Neural progenitor cell (in vitro differentiated cells): ENCODE measurements around the gene SYNJ2. TPM values are rescaled to one million over a fixed set of nuclear protein-coding genes. Genes with fewer than 3 reads are reported as not detected.
"Not testable (repeated sequence)": the region's sequence is repeated elsewhere in the genome, so short reads cannot be mapped to it uniquely, and the experiment has no call there.

Source experiments
- DNase-seq: peaks from one replicate; pipeline ENCODE4 v3.0.0-alpha.2; 2016; ENCODE audit warnings: low spot score
- H2AFZ ChIP-seq: fragments of 200-600 bp; sonication (generic); replicated peaks from 2 replicates; pipeline ENCODE4 v1.6.1; 2016; ENCODE audit warnings: antibody characterized with exemption
- H3F3A ChIP-seq: fragments of 200-600 bp; sonication (generic); 2 replicates; pipeline ENCODE4 v1.6.1; 2016; ENCODE audit warnings: antibody characterized with exemption, low read depth
- H3K27ac ChIP-seq: fragments of 200-600 bp; sonication (generic); 2 replicates; pipeline ENCODE4 v1.5.1; 2016; ENCODE audit warnings: mild to moderate bottlenecking
- H3K27me3 ChIP-seq: fragments of 200-600 bp; sonication (generic); 2 replicates; pipeline ENCODE4 v1.6.1; 2016; ENCODE audit warnings: mild to moderate bottlenecking, moderate library complexity
- H3K36me3 ChIP-seq: fragments of 200-600 bp; sonication (generic); 2 replicates; pipeline ENCODE4 v1.5.1; 2016
- H3K4me1 ChIP-seq: fragments of 200-600 bp; sonication (generic); 2 replicates; pipeline ENCODE4 v1.6.1; 2016; ENCODE audit warnings: mixed run types
- H3K4me2 ChIP-seq: fragments of 200-600 bp; sonication (generic); 2 replicates; pipeline ENCODE4 v1.6.1; 2016
- H3K4me3 ChIP-seq: fragments of 200-600 bp; sonication (generic); 2 replicates; pipeline ENCODE4 v1.5.1; 2016
- H3K79me2 ChIP-seq: fragments of 200-600 bp; sonication (generic); 2 replicates; pipeline ENCODE4 v1.6.1; 2016; ENCODE audit warnings: low read depth
- H3K9ac ChIP-seq: fragments of 200-600 bp; sonication (generic); 2 replicates; pipeline ENCODE4 v1.6.1; 2016
- H3K9me3 ChIP-seq: fragments of 200-600 bp; sonication (generic); 2 replicates; pipeline ENCODE4 v1.5.1; 2016; ENCODE audit warnings: low read depth
- H4K20me1 ChIP-seq: fragments of 200-600 bp; sonication (generic); 2 replicates; pipeline ENCODE4 v1.6.1; 2016; ENCODE audit warnings: low read depth
- H3K27ac Mint-ChIP-seq: 3 replicates; pipeline ENCODE4 v1.8.0; 2021; ENCODE audit warnings: mixed read lengths
- H3K27me3 Mint-ChIP-seq: 2 replicates; pipeline ENCODE4 v1.8.0; 2022; ENCODE audit warnings: low read depth, mild to moderate bottlenecking, inconsistent platforms, moderate library complexity, mixed read lengths; ENCODE audit not compliant: insufficient read depth
- H3K36me3 Mint-ChIP-seq: 3 replicates; pipeline ENCODE4 v1.8.0; 2021; ENCODE audit warnings: mixed read lengths
- H3K4me1 Mint-ChIP-seq: 3 replicates; pipeline ENCODE4 v1.8.0; 2021; ENCODE audit warnings: mixed read lengths
- H3K4me3 Mint-ChIP-seq: 3 replicates; pipeline ENCODE4 v1.8.0; 2021; ENCODE audit warnings: mild to moderate bottlenecking, moderate library complexity, mixed read lengths
- H3K9me3 Mint-ChIP-seq: 3 replicates; pipeline ENCODE4 v1.8.0; 2020; ENCODE audit warnings: mixed read lengths
- EZH2 ChIP-seq: fragments of 200-600 bp; sonication (generic); IDR thresholded peaks from 2 replicates; pipeline ENCODE4 v1.6.1; 2017; ENCODE audit warnings: antibody characterized with exemption, mild to moderate bottlenecking, moderate library complexity
- EZH2phosphoT487 ChIP-seq: fragments of 200-600 bp; sonication (generic); IDR thresholded peaks from 2 replicates; pipeline ENCODE4 v1.6.1; 2017; ENCODE audit warnings: antibody characterized with exemption
- total RNA-seq: library from RNA; depleted of rRNA; stranded (reverse); fragments of >200 nt; gene quantifications from 2 replicates; pipeline ENCODE4 v1.2.3, GENCODE V29; 2015; ENCODE audit warnings: low replicate concordance
- TF ChIP-seq, protein P1 (sequence below): fragments of 200-600 bp; sonication (generic); IDR thresholded peaks from 2 replicates; pipeline ENCODE4 v1.5.1; 2017; ENCODE audit warnings: antibody characterized with exemption, mild to moderate bottlenecking

SYNJ2 gene
- total RNA-seq, 1 donor from 2014 or later, result 4.8 TPM

DNA sequence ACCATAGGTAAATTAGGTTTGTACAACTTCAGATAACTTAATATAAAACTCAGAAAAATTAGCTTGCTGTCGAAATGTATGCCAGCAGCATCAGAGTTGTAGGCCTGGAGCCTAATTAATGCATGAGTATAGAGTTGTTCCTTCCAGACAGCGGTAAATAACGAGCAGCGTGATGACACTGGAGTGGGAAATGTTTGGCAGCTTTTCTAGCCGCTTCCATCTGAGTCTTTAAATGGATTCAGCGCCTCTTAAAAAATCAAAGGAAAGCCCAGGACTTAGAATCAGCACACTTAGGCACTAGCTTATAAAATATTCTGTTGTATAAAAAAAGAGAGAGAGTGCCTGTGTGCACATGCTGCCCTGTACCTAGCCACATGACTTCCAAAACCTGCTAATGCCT is 43.7 kb upstream of the SYNJ2 start:
- Histone ChIP-seq H3K9me3 (no peaks in the 10 kb centered on the region), H3K4me2 (no peak overlapping the region), H3K9ac (no peak overlapping the region), H3K4me1 (no peaks in the 10 kb centered on the region), H2AFZ (no peak overlapping the region), H3K27me3 (no peaks in the 10 kb centered on the region), H3K4me3 (no peak overlapping the region), H3K36me3 (peaks cover 8% of the 10 kb centered on the region), H3K27ac (no peak overlapping the region), H3F3A (no peaks in the 10 kb centered on the region), H4K20me1 (no peaks in the 10 kb centered on the region), H3K79me2 (no peaks in the 10 kb centered on the region)
- Mint-ChIP-seq H3K9me3 (no peaks in the 10 kb centered on the region), H3K4me3 (no peak overlapping the region), H3K27ac (no peak overlapping the region), H3K27me3 (peaks cover 2% of the 10 kb centered on the region), H3K4me1 (peaks cover 8% of the 10 kb centered on the region), H3K36me3 (peaks cover 24% of the 10 kb centered on the region)
- TF ChIP-seq, protein P1, sequence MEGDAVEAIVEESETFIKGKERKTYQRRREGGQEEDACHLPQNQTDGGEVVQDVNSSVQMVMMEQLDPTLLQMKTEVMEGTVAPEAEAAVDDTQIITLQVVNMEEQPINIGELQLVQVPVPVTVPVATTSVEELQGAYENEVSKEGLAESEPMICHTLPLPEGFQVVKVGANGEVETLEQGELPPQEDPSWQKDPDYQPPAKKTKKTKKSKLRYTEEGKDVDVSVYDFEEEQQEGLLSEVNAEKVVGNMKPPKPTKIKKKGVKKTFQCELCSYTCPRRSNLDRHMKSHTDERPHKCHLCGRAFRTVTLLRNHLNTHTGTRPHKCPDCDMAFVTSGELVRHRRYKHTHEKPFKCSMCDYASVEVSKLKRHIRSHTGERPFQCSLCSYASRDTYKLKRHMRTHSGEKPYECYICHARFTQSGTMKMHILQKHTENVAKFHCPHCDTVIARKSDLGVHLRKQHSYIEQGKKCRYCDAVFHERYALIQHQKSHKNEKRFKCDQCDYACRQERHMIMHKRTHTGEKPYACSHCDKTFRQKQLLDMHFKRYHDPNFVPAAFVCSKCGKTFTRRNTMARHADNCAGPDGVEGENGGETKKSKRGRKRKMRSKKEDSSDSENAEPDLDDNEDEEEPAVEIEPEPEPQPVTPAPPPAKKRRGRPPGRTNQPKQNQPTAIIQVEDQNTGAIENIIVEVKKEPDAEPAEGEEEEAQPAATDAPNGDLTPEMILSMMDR, result no peak
- TF ChIP-seq EZH2 (no peak), EZH2phosphoT487 (no peak)
- DNase-seq, result no peak

DNA sequence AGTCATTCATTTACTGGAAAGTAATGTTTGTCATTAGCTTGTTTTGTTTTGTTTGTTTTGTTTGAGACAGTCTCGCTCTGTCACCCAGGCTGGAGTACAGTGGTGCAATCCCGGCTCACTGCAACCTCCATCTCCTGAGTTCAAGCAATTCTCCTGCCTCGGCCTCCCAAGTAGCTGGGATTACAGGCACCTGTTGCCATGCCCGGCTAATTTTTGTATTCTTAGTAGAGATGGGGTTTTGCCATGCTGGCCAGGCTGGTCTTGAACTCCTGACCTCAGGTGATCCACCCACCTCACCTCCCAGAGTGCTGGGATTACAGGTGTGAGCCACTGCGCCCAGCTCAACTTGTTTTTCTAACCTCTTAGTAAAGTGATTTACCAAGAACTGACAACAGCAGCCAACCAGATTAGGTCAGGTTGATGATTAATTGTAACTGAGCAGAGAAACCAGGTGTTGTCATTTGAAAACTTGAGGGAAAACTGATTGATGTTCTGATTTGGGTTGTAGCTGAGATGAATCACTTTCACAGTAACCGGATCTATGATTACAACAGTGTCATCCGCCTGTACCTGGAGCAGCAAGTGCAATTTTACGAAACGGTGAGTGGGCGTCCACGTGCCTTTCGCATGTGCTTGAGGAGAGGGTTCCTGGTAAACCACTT is 41.2 kb upstream of the SYNJ2 start:
- not testable (repeated sequence) for H3K27ac Mint-ChIP-seq, H3K4me1 ChIP-seq, H3K9me3 Mint-ChIP-seq, H2AFZ ChIP-seq, H4K20me1 ChIP-seq, H3K9me3 ChIP-seq, H3K27me3 ChIP-seq, H3K79me2 ChIP-seq, DNase-seq, H3F3A ChIP-seq, H3K4me3 Mint-ChIP-seq, H3K4me3 ChIP-seq, H3K9ac ChIP-seq, H3K36me3 ChIP-seq, H3K4me2 ChIP-seq, H3K4me1 Mint-ChIP-seq, H3K27me3 Mint-ChIP-seq, H3K27ac ChIP-seq
- H3K36me3 Mint-ChIP-seq, result peaks cover 30% of the 10 kb centered on the region

DNA sequence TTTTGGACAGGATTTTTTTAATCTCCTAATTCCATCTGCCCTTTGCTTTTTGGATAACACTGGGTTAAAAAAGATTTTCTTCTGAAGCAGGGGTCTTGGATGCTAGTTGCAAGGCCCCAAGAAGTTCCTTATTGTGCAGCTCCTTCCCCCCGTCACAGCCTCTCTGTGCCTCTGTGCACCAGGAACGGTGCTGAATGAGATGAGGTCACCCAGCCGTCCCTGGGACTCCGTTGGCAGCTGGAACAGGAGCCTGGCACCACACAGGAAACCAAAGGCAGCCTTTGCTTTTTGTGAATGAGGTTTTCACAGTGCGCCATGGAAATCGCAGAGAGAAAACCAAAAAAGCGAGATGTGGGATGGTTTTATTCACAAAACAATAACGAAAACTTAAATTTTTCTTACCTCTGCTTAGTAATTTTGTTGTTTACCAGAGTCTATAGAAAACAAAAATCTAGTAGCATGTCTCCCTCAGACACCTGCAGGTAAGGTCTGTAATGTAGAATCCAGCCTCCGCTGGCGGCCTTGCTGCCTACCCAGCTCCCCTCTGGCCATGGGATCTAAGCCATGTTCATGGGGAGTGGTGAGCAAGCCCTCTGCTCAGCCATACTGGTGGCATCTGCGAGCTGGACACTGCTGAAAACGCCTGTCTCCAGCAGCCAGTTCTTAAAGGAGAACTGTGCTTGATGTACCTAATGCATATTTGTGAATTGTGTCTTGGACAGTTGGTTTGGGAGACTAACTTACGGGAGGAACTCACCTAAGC is 40.4 kb upstream of the SYNJ2 start:
- no peak overlapping the region for H3K27ac Mint-ChIP-seq
- no peaks in the 10 kb centered on the region for H3K27me3 Mint-ChIP-seq
- Histone ChIP-seq H3K79me2 (no peaks in the 10 kb centered on the region), H3K4me1 (no peaks in the 10 kb centered on the region), H3K4me3 (no peak overlapping the region), H3K9me3 (no peaks in the 10 kb centered on the region), H3K9ac (no peak overlapping the region), H2AFZ (no peak overlapping the region), H3K27me3 (no peaks in the 10 kb centered on the region), H3K36me3 (peaks cover 8% of the 10 kb centered on the region), H3K4me2 (no peak overlapping the region), H3F3A (no peaks in the 10 kb centered on the region), H4K20me1 (no peaks in the 10 kb centered on the region), H3K27ac (no peak overlapping the region)
- H3K36me3 Mint-ChIP-seq, result peaks cover 35% of the 10 kb centered on the region
- no peak for DNase-seq
- TF ChIP-seq EZH2, result no peak
- TF ChIP-seq, protein P1, result no peak
- no peak for TF ChIP-seq EZH2phosphoT487
- no peaks in the 10 kb centered on the region for H3K9me3 Mint-ChIP-seq
- no peak overlapping the region for H3K4me3 Mint-ChIP-seq
- H3K4me1 Mint-ChIP-seq, result peaks cover 8% of the 10 kb centered on the region

DNA sequence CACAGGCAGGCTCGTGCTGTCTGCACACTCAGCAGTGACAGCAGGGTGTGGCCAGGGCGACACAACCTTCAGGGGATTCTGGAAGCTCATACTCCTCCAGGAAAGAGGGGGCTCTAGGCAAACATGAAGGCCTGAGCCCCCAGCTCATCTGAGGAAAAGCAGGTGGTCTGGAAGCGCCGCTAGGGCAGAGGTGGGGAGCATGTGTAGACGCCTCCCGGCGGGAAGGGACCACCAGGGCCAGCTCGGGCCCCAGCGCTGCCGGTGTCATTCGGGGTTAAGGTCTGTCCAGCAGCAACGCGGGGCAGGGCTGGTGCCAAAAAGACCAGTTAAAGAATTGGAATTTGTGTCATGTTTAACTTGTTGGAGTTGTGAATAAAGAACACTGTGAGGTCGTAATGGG is 39.3 kb upstream of the SYNJ2 start:
- Mint-ChIP-seq H3K27me3 (no peaks in the 10 kb centered on the region), H3K9me3 (no peaks in the 10 kb centered on the region), H3K4me1 (peaks cover 8% of the 10 kb centered on the region), H3K4me3 (no peak overlapping the region), H3K27ac (no peak overlapping the region), H3K36me3 (peaks cover 35% of the 10 kb centered on the region)
- peaks cover 8% of the 10 kb centered on the region for H3K36me3 ChIP-seq
- no peaks in the 10 kb centered on the region for H4K20me1 ChIP-seq
- H3K9ac ChIP-seq, result no peak overlapping the region
- no peak overlapping the region for H3K27ac ChIP-seq
- H3K4me1 ChIP-seq, result no peaks in the 10 kb centered on the region
- H3K4me2 ChIP-seq, result no peak overlapping the region
- no peak overlapping the region for H2AFZ ChIP-seq
- no peaks in the 10 kb centered on the region for H3K27me3 ChIP-seq
- H3K4me3 ChIP-seq, result no peak overlapping the region
- no peaks in the 10 kb centered on the region for H3K9me3 ChIP-seq
- TF ChIP-seq, protein P1, result no peak
- TF ChIP-seq EZH2phosphoT487, result no peak
- no peak for TF ChIP-seq EZH2
- H3F3A ChIP-seq, result no peaks in the 10 kb centered on the region
- no peak for DNase-seq
- H3K79me2 ChIP-seq, result no peaks in the 10 kb centered on the region
